ENCODE measurements around the gene SYNDIG1L.
A peak's percentile ranks its signal among the peaks of the same experiment; 100 is the strongest.
"Not testable (repeated sequence)": the region's sequence is repeated elsewhere in the genome, so short reads cannot be mapped to it uniquely, and the experiment has no call there.

The SYNDIG1L gene

DNA sequence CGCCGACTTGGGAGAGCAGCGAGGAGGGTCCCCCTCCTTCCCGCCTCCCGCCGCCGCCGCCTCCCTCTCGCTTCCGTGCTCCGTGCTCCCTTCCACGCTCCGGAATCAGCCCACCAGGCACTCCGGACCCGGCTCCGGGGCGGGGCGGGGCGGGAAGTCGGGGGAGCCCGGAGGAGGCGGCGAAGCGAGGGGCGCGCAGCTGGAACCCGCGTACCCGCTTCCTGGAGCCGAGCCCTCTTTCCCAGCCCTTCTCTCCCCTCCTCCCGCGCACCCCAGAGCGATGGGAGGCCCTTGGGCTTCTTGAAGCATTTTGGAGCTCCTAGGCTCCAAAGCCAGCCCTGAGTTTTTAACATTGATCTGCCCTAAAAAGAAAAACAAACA, at the start of gene SYNDIG1L:
Gene SYNDIG1L (minus strand): TSS at position 9 of the 381 bp plus-strand sequence. CDS start 16,466 bp downstream, outside the sequence.
- no peak for DNase-seq

DNA sequence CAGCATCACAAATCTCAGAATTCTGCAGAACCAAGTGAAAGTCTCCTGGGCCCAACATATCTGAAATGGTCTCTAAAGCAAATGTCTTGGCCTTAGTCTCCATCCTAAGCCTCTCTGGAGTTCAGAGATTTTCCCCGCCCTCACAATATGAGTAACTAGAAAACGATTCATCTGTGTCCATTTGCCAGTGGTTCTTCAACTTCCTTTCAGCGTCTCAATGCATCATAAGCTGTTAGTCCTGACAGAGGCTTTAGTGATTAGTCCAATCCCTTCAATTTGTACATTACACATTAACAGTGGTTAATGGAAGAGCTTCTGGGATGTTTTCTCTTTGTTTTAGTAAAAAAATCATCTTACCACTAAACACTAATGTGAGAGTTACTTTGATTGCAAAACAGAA, 49.7 kb upstream of the SYNDIG1L start:
- no peak for DNase-seq

DNA sequence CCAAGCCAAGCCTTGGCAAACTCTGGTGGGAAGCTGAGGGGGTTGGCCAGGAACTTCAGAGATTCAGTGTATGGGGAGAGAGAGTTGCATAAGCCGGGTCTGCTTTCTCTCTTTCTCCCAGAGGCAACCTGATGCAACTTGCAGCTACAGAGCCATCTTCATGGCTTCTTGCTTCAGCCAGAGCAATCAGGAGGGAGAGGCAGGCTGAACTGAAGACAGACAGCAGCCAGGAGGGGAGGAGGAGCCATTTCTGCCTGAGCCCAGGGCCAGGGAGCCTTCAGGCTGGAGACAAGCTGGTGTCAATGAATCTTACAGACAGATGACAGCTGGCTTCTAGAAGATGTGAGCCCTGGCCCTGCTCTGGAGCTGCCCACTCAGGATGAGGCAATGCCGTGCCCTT, 48.4 kb upstream of the SYNDIG1L start:
- DNase-seq, result no peak

DNA sequence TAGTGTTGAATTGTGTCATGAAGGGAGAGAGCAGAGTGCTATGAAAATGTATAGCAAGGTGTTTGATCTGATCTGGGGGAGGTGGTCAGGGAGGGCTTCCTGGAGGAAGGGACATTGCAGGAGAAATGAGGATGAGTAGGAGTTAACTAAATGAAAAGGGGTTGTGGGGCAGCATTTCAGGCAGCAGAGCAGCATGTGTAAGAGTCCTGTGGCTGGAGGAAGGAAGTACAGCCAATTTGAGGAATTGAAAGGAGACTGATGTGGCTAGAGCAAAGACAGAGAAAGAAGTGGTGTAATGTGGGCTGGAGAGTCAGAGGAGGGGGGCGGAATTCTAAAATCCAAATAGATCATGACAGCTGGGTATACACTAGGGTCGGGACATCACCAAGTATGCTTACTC, 46.6 kb upstream of the SYNDIG1L start:
- DNase-seq, result no peak

DNA sequence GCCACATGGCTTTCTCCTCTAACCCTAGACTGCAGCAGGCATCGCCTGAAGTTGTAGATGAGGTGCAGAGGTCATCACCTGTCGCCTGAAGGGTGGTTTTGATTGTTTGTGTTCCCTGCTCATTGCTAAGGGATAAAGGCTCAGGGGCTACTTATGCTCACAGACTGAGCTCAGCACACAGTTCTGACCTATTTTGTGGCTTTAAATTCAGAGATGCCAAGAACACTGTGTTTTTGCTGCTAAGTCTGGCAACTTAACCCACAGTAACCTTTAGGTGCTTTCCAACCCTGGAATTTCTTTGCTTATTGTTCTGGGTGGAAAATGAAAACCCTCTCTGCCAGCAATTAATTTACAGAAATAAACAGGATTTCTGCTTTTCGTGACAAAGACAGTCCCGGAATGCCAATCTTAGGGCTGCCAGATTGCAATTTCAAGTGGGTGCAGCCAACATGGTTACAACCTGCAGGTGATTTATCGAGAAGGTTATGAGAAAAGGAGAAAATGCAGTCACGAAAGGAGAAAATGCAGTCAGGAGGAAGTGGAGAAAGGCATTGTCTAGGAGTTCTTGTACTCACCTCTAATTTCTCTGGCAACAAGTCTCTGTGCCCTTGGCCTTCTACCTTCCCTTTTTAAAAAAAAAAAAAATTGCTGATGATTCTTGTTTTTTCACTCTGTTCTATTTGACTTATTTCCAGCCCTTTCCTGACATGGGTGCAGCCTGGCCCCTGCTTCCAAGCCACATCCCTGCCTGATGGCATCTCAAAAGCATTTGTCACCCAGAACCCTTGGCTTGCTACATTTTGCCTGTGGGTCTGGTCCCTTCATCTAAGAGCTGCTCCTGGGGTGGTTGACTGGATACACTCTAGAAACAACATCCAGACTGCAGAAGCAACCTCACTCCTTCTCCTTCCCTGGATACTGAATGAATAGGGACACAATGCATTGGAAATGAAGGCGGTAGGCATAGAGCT, 43.8 kb upstream of the SYNDIG1L start:
- no peak for DNase-seq

DNA sequence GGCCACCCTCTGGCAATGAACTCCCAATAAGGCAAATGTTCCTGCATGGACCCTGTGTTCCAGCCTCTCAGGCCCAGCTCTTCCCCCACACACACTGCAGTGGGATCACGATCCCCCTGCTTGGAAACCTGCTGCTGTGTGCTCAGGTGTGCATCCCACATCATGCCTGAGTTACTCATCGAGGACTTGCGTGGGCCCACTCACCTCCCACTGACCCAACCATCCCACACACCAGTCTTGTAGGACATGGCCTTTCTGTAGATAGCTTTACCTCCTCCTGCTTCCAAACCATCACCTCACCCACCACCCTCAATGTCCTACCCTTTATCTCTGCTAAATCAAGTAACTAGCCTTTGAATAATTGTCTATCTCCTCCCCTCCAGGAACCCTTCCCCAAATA, 42.5 kb upstream of the SYNDIG1L start:
- no peak for DNase-seq

DNA sequence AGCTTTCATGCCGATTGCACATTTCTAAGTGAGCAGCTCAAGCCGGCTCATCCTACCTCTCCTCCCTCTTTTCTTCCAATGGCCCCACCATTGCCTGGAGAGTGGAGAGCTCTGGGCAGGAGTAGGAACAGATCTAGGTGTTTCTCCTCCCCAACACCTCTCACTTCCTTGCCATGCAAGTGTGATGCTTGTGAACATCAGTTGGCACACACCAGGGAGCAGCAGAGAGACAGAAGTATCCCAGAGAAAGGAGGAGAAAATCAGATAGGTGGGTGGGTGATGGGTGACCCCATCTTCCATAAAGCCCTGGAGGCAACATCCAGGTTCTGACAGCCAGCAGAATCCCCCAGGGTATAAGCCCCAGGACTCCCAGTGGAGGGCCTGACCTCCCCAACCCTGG, 39.3 kb upstream of the SYNDIG1L start:
- DNase-seq, result no peak

DNA sequence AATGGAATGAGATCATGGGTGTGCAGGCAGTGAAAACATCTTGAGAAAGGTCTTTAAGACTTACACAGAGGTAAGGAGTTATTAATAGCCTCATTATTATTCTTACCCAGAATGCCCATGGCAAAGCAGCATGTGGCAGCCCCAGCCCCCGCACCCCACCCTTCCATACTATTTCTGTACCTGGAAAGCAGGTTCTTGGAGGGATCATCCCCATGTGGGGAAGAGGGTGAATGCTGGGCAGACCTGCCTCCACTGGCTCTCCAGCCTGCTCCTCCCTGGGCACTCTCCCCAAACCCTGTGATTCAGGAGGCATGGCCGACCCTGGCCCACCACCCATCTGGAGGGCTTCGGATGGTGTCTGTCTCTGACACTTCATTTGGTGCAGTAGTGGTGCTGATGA, 38.8 kb upstream of the SYNDIG1L start:
- DNase-seq, result no peak

DNA sequence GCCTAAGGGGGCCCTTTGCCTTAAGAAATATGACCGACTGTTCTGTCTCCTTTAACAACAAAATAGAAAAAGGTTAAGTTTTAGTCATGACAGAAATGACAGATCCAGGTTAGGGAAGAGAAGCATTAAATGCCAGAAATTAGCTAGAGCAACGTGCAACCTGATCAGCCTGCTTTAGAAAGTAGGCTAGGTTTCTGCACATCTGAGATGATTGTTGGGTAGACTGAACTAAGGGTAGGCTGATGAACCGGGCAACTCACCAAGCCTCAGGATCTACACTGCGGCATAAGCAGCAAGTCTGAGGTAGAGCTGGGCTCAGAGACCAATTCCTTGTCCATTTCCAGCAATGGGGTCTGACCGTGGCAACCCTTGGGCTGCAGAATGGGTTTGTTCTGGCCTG, 37.7 kb upstream of the SYNDIG1L start:
- no peak for DNase-seq

DNA sequence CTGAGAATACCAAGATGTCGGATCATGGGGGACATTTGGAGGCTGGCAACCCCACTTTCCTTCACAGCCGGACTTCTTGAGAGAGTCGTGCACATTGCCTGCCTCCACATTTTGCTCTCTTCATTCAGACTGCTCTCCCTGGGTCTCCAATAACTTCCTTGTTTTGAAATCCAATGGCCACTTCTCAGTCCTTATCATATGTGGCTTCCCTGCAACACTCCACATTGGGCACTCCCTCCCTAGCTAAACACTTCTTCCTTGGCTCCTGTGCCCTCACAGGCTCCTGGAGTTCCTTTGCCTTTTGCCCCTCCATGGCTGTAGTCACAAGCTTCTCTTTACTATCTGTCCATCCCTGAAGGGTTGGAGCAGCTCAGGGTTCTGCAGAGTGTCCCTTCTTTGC, 37.0 kb upstream of the SYNDIG1L start:
- no peak for DNase-seq

DNA sequence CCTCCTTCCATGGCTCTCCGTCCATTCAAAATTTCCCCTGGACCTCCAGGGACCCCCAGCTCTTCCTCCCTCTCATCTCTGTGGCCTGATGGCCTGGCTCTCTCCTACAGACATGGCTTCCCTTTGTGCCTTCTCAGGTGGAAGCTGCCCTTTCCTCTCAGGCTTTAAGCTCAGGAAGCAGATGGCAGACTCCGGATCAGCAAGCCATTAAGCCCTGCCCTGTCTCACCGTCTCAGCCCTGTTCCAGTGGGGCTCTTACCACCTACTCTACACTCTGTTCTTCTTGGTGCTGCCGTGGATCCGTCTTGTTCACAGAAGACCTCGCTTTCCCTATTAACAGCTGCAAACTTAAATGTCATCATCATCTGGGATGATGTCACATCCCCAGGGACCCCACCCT, 34.0 kb upstream of the SYNDIG1L start:
- DNase-seq, result no peak

DNA sequence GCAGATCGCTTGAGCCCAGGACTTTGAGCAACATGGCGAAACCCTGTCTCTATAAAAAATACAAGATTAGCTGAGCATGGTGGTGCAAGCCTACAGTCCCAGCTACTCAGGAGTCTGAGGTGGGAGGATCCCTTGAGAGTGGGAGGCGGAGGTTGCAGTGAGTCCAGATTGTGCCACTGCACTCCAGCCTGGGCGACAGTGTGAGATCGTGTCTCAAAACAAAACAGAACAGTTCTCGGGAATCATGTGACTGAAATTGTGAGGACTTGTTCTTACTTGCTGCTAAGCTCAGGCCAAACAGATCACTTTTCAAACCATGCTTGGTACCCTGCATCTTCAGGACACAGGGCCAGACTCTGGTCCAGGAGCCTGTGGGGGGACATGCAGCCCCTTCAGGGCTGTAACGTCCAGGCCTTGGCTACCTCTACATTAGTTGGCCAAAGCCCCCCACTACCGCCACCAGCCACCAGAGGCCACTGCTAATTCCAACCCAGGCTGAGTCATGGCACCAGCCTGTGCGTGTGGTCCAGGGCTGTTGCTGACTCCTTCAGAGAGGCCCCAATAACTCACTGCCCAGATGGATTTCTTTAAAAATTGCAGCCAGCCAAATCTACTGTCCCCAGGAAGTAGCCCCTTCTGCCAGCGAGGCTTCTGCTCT, 33.4 kb upstream of the SYNDIG1L start:
- DNase-seq, result peak; percentile 68

DNA sequence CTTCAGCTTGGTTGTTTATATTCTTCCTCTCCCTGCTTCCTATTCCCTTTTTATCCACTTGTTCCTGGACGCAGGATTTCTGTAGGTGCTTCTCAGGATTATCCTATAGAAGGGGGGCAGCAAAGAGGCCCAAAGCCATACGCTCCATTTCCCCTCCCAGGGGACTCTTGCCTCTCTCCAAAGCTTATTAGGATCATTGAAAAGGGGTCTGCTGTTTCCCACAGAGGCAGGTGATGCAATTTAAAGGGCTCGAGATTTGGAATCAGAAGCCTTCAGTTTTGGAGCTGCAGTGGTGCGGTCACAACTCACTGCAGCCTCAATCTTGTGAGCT, 31.5 kb upstream of the SYNDIG1L start:
- DNase-seq, result no peak

DNA sequence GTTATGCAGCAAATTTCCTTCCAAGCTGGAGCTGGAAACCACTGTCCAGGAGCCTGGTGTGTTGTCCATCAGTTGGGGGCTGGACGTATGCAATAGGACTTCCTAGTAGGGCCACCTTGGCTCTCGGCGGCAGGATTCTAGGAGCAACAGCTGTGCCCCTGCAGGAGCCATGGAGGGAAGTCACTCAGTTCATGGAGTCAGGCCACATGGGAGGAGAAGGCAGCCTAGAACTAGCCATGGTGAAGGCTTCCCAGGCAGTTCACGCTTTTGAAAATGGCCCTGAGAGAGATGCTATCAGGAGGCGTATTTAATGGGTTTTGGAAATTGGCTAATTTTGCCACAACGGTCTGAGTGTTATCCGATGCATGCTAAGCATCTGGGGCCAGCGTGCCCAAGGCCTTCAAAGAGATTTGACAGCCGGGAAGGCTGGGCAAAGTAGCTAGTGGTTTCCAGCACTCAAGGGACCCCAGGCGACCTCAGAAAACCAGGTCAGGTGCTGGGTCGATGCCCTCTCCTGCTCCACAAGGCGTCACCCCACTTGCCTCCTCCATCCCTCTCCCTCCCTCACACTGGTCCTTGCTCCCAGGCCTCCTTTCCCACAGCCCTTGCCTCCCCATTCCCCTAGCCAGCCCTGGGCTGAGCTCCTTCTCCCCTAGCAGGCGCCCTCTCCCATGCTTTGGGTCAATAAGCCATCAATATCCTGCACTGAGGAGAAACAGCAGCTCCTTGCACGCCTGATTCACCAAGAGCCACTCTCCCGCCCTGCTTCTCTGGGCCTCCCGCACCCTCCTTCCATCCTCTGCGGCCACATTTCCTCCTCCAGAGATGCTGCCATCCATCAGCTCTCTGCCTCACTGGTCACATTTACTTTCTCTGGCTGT, 30.9 kb upstream of the SYNDIG1L start:
- no peak for DNase-seq

DNA sequence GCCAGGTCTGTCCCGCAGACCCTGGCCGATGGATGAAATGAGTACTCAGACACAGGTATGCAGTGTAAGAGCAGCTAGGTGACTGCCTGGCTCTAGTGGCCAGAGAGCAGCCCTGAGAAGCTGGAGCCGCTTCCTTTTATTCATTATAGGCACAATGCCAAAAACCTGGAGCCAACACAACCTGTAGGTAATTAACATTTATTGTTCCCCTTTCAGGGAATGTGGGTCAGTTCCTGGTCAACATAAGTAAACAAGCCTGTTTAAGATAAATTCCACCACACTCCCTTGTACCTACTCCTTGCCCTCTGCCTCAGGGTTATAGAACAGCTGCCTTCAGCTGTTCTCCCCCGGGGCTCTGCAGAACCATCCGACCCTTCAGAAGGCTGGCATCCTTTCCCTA, 28.4 kb upstream of the SYNDIG1L start:
- DNase-seq, result not testable (repeated sequence)

DNA sequence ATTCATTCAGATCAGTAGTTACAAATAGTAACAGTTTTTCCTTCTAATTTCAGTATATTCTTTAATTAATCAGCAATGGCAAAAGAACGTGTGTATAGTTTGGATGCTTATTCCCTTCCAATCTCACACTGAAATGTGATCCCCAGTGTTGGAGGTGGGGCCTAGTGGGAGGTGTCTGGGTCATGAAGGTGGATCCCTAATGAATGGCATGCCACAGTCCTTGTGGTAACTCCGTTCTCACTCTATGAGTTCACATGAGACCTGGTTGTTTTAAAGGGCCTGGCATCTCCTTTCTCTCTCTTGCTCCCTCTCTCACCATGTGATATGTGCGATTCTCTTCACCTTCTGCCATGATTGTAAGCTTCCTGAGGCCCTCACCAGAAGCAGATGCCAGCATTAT, 18.9 kb upstream of the SYNDIG1L start:
- DNase-seq, result no peak

DNA sequence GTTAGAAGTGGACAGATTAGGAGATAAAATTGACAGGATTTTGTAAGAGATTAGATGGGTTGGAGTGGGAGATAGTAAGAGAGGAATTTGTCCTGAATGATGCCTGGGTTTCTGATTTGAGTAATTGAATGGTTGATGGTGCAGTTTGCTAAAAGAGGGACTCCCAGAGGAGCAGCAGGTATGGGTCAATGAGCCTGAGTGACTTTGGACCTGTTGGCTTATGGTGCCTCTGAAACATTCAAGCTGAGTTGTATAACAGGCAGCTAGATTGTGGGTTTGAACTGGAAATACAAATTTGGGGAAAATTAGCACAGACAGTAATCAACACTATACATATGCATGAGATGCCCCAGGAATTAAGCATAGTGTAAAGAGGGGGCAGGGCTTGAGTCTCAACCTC, 16.7 kb upstream of the SYNDIG1L start:
- no peak for DNase-seq

DNA sequence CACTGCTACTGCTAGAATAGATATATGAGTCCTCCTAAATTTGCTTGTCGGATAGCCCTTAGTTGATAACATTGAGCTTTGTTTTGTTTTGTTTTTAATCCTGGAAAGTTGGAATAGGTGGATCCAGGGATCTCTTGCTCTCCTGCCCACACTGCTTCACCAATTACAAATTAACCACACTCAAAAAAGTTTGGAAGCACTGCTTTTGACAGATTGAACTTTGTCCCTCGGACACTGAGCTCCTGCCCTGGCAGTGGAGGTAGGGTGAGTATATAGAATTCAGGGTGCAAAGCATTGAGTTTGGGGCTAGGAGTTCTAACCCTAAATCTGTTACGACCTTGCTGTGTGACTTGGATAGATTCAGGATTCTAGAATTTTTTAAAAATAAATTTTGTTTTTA, 15.1 kb upstream of the SYNDIG1L start:
- no peak for DNase-seq

DNA sequence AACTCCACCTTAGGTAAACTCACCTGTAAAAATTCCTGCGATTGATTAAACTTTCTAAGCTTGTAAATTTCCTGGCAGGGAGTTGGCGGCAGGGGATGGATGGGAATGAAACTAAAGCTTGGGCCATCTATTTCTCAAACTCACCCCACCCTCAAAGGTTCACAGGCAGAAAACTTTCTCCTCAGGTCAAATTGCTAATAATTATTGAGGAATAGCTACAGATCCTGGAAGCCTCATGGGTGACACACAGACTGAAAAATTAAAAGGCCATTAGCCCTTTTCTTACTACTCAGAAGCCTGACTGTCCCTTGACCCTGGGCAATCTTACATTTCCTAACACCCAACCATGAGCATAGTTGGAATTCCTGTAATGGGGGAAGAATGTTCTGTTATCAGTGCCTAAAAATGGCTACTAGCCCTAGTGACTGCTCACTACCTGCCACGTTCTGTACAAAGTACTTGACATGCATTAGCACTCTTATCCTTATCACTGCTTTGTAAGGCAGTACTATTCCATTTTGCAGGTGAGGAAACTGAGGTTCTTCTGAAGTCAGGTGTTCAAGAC, 12.4 kb upstream of the SYNDIG1L start:
- no peak for DNase-seq

DNA sequence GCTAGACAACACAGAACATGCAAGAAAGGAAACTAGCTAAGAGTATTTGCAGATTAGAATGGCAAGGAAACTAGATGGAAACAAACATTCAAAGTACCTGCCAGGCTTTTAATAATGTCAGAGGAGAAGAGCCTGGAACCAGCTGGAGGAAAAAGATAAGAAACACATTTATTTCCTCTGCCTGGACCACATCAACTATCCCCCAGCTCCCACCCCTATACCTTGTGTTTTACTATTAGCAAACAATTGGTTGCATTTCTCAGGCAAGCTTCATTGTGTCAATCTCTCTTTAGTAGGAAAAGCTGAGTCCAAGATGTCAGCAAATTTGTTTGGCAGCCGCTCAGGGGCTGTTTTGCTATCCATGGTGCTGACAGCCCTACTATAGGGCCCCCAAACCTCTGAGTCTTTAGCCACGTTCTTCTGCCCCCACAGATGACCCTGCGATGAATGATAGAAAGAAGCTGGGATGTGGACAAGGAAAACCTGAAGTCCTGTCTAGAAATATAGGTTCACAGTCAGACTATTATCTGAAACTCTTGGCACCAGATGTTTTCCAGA, 11.6 kb upstream of the SYNDIG1L start:
- no peak for DNase-seq

DNA sequence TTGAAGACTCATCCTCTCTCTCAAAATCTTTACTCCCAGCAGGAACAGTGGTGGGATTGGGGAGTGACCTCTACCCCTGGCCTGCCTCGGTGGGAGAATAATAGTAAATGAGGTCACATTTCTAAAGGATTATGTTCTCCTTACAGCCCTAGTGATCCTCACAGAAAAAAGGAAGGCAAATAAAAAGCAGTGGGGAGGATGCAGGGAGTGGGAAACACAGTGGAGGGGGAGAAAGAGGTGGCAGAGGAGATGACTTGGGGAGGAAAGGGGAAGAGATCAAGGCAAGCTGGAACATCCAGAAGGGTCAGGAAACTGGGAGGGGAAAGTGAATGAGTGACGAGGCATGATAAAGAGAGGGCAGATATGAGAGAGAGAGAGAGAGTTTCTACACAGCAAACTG, 8.3 kb upstream of the SYNDIG1L start:
- DNase-seq, result no peak

DNA sequence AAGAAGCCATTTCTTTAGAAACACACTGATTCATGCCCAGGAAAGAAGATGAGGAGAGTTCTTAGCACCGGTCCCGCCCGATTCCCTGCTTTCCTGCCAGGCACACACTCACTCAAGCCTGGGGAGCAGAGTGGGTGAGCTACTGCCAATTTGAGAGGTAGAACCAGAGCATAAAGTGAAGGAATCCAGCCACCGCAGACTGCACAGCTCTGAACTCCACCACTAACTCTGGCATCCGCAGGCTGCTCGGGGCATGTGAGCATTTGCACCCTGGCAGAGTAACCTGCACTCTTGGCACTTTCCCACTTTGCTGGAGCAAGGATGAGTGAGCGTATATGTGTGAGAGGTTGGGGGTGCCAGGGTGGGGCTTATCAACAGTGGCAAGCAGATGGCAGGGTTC, 4.0 kb upstream of the SYNDIG1L start:
- no peak for DNase-seq

DNA sequence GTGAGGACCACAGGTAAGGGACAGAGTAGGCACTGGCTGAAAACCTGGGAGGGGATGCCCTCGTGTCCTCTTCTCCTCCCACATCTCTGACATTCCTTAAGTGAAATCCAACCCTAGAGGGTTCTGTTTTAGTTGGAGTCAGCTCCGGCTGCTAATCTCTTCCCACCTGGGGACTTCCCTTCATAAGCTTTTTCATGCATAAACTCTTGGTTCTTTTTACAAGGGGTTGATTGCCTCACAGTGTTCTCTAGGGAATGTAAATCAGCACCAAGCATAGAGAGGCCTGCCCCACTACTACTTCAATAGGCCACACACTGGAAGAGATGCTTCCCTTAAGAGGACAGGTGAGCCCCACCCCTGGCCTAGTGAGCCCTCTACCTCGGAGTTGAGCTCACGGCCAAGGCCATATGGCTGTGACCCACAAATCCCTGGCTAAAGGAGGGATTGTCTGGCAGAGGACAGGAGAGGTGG, 3.2 kb upstream of the SYNDIG1L start:
- no peak for DNase-seq
